ENCODE data around the gene NUCB2.

DNA sequence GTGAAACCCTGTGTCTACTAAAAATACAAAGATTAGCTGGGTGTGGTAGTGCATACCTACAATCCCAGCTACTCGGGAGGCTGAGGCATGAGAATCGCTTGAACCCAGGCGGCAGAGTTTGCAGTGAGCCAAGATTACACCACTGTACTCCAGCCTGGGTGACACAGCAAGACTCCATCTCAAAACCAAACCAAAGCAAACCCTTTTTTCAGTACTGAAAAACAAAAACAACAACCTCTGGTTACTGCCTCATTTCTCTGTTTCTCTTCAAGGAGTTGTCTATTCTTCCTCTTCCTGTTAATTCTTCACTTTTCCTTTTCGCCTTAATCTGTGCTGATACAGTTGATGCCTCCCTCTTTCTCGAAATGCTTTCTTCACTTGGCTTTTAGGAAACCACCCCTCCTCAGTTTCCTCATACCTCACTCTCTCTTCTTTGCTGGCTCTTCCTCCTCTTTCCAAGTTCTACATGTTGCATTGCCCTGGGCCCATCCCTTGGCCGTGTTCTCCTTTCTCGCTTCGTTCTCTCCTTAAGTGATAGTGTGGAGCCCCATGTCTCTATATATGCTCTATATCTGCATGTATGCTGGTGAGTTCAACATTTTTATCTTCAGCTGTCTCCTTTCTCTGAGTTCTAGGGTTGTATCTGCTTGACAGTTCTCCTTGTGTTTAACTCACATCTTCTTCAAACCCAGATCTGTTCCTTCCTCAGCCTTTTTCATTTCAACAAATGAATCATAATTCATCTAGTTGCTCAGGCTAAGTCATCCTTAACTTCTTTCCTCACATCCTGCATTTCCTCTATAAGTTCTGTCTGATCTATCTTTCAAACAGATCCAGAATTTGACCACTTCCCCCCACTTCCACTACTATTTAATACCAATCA is 37.1 kb downstream of the NUCB2 start:
- TF ChIP-seq, protein P1, sequence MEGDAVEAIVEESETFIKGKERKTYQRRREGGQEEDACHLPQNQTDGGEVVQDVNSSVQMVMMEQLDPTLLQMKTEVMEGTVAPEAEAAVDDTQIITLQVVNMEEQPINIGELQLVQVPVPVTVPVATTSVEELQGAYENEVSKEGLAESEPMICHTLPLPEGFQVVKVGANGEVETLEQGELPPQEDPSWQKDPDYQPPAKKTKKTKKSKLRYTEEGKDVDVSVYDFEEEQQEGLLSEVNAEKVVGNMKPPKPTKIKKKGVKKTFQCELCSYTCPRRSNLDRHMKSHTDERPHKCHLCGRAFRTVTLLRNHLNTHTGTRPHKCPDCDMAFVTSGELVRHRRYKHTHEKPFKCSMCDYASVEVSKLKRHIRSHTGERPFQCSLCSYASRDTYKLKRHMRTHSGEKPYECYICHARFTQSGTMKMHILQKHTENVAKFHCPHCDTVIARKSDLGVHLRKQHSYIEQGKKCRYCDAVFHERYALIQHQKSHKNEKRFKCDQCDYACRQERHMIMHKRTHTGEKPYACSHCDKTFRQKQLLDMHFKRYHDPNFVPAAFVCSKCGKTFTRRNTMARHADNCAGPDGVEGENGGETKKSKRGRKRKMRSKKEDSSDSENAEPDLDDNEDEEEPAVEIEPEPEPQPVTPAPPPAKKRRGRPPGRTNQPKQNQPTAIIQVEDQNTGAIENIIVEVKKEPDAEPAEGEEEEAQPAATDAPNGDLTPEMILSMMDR (IDR thresholded peaks at IDR 0.05), result no peak
- TF ChIP-seq POLR2A (IDR thresholded peaks at IDR 0.05), result no peak
